Tongue (tissue), 2 donors: ENCODE data around the gene DCPS. TPM values are rescaled to one million over a fixed set of nuclear protein-coding genes. Genes with fewer than 3 reads are reported as not detected.
"Not testable (repeated sequence)": the region's sequence is repeated elsewhere in the genome, so short reads cannot be mapped to it uniquely, and the experiment has no call there.

Source experiments
- DNase-seq: peaks from one replicate; pipeline ENCODE4 v3.0.0-alpha.2; 2015
- total RNA-seq: library from RNA; depleted of rRNA; stranded (reverse); fragments of >200 nt; gene quantifications from one replicate; pipeline ENCODE4 v1.2.3, GENCODE V29; 2014

DCPS gene
- total RNA-seq, 1 donor from 2014 or later: 15.7 TPM

DNA sequence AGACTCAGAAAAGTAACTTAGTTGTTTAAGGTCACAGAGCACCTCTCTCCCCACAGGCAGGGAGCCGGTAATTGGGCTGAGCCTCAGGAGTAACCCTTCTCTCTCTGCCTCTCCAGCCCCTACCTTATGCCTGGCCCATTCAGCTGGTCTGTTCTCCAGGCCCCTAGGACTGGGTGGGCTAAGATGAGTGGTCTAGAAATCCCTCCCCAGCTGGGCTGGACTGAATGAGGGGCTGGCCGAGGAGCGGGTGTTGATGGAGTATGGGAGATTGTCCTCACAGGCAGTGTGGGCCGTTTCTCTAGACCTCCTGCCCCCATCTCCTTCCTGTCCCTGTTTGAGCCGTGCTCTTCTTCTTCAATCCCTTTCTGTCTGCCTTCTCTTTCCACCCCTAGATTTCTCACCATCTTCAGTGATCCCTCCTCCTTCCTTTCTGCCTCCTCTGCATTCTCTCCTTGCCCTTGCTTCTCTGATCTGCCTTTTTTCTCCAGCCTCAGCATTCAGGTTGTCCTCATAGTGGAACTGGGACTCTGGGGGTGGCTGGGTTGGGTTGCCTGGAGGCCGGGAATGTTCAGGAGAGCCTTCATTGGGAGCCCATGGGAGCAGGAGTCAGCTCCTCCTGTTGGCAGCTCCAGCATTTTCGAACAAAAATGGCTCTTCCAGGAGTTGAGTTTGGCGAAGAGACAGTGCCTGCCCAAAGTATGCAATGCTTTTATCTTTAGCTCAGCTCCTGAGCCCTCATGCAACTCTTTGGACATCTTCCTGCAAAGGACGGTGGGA lies 59.2 kb downstream of the DCPS start:
- no peak for DNase-seq

DNA sequence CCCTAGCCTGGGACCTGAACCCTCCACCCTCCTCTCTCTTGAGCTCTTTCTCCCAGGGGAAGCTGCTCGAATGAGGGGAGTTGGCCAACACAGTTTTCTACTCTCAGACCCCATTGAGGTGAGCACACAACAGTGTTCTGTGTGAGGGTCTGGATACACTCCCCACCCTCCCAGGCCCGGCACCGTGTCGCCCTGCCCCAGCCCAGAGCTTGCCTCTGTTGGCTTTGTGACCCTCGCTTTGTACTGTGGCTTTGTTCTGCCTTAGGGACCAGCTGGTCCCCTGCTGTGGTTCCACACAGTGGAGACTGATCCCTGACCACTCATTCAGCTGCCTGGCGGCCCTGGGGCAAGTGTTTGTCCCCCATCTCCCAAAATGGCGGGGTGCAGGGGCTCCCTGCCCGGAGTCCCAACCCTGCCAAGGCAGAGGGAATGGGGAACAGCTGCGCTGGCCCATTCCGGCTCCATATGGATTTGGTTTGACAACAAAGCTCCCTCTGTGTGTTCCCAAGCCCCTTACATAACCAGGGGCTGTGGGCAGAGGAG lies 59.9 kb downstream of the DCPS start:
- peak; percentile 75 for DNase-seq

DNA sequence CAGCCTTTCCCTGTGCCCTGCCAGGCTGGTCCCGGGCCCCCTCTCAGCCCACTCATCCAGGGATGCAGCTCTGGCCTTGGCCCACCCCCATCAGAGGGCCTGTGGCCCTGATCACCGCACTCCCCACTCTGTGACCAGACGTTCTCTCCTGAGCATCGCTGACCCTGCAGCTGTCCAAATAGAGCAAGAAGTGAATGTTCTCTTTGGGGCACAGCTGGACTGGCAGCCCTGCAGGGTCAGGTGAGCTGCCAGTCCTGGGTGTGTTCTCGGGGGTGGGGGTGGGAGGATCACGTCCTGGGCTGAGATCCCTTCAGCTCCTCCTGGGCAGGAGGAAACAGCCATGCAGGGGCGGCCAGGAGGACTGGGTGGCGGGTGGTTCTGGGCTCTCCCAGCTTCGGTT lies 60.9 kb downstream of the DCPS start:
- not testable (repeated sequence) for DNase-seq

DNA sequence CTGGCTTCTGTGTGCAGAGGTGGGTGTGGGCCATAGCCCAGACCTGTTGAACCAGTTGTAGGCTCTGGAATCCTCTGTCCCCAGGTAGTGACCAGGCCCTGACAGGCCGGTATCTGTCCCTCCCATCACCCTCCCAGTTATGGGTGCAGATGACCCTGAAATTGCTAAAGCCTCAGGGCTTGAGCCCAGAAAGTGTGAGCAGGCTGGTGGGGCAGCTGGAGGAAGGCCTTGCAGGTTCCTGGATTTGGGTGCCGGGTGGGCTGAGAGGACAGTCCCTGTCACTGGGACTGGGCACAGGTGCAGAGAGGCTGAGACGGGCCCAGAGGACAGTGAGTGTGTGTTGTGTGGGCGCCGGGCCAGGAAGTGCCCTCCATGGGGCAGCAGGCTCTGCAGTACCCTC lies 61.6 kb downstream of the DCPS start:
- not testable (repeated sequence) for DNase-seq

DNA sequence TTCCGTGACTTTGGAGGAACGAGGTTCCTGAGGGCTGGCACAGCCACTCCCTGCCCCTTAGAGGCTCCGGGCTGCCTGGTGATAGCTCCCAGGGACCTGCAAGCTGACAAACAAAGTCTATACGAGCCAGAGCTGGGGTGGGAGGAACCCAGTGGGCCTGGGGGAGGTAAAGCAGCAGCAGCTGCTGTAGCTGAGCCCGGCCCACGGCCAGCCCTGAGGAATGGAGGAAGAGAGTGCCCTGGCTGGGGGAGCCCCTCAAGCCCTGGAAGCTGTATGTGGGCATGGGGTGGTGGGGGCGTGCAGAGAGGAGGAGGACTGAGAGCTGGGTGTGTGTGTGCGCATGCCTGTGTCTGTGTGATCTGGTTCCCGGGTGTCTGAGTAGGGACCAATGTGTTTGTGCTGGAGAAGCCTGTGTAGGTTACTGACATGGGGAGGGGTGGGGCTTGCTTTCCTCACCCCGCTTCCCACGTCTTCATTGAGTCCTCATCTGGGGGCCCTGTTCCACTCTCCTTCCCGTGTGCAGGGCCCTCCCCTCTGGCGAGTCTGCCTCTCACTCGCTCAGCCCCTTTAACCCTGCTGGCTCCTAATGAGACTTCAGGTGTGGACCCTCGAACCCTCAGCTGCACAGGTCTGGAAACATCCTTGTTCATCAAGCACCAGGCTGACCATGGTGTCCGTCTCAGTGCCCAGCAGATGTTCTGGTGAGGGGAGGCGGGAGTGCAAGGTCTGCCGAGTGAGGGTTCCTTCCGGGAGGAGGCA lies 62.4 kb downstream of the DCPS start:
- peak; percentile 82 for DNase-seq

DNA sequence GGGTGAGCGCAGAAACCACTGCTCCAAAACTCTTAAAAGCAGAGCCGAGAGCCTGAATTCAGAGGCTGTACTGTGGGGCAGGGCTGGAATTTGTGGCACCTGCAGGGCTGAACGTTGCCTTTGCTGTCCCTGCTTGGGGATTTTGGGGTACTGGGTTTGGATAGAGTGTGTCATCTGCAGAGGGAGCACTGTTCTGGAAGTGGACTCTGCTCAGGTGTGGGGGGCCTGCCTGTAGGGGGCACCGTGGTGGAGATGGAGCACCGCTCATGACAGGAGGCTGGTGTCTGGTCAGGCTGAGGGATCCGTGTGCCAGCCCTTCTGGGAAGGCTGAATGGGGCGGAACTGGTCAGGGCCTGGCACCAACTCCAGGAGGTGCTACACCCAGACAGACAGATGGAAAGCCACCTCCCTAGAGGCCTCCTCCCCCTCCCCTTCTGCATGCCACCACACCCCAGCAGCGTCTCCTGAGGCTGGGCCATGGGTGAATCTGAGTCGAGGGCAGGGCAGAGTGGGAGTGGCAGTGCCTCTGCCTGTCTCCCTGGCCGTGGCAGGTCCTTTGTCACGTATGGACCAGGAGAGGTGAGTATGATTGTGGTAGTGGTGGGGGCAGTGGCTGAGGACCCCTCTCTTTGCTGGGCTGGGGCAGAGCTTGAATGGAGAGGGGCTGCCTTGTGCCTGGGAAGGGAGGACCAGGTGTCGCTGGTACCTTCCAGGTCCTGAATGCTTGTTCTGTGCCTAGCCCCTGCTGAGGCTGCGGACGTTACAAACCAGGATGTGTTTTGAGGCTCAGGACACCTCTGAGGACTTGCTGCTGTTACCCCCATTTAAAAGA lies 63.2 kb downstream of the DCPS start:
- DNase-seq: not testable (repeated sequence)

DNA sequence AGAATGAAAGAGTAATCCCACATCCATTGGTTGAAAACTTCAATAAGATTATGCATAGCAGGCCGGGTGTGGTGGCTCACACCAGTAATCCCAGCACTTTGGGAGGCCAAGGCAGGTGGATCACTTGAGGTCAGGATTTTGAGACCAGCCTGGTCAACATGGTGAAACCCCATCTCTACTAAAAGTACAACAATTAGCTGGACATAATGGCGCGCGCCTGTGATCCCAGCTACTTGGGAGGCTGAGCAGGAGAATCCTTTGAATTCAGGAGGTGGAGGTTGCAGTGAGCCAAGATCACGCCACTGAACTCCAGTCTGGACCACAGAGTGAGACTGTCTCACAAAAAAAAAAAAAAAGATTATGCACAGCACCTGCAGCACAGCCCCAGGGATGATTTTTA lies 63.9 kb downstream of the DCPS start:
- not testable (repeated sequence) for DNase-seq

DNA sequence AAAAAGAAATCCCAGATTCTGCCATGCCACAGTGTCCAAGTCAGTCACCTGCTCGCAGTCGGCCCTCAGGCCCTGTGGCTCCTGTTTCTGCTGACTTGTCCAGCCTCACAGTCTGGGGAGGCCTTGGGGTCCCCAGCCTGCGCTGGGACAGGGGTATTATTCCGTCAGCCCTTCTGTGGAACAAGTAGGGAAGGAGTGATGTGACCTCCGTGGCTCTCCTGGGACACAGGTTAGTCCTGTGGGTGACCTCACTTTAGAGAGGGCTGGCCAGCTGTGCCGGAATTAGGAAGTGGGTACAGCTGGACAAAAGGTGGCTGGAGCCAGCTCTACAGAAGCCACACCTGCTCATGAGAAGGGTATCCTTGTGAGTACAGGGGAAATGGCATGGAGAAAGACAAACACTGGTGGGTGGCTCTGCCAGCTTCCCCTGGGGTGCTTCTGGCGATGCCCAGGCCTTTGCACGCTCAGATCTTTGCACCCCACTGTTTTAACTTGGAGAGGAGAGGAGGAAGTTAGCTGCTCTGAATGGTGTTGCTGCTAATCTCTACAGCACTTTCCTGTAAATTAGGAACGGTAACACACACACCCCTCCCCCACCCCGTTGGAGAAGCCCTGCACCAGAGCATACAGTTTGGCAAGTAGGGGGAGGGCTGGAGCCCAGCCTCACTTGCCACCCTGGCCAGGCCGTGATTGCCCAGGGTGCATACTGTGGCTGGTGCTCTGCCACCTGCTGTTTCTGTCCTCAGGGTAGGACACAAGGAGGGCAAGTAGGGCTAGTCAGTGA lies 64.7 kb downstream of the DCPS start:
- DNase-seq: not testable (repeated sequence)

DNA sequence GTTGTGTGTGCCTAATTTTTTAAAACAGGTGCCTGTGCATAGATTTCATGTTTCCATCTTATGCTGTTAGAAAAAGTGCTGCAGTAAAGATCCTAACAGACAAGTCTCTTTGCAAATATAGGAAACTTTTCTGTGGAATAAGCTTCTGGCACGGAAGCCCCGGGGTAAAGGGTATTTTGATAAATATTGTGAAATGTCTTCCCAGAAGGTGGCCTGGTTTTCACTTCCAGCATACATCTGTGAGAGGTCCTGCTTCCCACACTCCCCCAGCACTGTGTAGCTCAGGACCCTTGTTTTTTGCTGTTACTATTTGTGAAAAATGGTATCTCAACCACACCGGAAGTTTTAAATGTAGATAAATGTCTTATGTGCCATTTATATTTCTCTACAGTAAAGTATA lies 66.2 kb downstream of the DCPS start:
- DNase-seq: no peak

DNA sequence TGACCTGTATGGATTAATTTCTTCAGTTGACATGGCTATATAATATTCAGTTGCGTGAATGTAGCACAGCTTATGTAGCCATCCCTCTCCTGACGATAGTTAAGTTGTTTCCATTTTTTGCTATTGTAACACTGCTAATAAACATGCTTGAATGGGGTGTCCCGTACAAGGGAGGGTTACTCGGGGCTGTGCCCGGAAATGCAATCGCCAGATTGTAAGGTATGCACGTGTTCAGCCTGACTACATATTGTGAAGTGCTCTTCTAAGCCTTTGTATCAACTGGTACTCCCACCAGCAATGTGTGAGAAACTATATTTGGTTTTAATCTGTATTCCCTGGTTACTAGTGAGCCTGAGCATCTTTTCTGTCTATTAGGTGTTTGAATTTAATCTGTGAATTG lies 67.7 kb downstream of the DCPS start:
- no peak for DNase-seq

DNA sequence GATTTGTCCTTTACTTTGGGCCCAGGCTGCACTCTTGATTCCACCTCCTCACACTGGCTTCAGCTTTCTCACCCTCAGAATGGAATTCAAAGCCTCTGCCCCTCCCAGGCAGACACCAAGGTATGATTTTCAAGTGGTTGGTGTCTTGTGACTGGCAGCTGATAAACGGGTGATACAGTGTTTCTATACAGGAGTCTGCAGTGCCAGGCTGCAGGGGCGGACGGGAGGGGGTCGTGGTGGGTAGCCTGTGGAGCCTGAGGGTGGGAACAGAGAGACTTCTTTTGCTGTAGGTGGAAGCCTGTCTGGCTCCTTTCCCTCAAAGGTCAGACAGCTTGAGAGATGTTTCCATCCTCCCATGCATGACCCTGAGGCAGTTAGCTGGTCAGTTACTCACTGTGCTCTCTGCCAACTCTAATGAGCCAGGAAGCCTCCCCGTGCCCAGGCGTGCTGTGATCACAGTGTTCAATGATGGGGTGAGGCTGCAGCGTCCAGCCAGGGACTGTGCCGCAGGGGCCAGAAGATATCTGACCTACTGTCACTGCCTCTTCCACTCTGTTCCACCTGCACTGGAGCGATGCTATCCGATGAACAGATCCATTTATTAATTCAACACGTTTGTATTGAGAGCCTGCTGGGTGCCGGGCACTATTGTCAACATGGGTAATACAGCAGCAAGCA lies 69.7 kb downstream of the DCPS start:
- not testable (repeated sequence) for DNase-seq

DNA sequence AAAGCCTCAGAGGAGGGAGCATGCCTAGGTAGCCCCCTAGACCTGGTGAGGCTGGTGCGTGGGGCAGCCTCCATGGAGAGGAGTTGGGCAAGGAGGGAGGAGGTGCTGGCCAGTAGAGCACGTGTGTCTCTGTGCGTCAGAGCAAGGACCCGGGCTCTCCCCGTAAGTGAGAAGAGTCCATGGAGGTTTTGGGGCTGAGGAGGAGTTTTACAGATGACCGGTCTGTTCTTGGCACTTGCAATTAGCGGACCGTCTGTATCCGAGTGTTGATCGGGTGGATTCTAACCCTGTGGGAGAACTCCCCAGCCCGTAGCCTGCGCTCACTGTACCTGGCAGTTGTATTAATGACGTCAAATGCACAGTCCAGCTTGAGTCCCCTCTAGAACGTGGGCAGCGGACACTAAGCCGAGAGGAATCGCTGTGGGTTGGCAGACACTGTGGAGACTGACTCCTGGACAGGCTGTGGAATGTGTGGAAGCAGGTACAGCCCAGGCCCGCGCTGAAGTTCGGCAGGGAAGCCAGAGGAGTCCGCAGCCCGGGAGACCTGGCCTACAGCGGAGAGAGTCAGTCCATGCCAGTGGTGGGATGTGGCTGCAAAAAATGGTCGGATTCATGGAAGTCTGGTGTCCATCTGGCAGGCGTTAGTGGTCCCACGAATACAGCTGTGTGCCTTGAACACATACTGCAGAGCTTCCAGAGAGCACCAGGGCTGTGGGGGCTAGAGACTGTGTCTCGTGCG lies 70.9 kb downstream of the DCPS start:
- DNase-seq: not testable (repeated sequence)

DNA sequence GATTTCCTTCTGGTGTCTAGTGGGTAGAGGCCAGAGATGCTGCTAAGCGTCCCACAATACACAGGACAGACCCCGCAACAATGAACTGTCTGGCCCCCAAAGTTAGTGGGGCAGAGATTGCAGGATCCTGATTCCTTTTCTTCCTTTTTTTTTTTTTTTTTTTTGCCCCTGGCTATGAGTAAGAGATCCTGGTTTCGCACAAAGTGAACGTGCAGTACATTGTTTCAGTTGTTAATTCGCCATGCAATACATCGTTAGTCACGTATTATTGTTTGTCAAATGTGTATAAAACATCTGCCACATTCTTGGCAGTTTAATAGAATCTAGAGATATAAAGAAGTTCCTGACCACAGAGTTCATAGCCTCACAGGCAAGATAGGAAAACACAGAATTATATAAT lies 71.9 kb downstream of the DCPS start:
- peak; percentile 68 for DNase-seq

DNA sequence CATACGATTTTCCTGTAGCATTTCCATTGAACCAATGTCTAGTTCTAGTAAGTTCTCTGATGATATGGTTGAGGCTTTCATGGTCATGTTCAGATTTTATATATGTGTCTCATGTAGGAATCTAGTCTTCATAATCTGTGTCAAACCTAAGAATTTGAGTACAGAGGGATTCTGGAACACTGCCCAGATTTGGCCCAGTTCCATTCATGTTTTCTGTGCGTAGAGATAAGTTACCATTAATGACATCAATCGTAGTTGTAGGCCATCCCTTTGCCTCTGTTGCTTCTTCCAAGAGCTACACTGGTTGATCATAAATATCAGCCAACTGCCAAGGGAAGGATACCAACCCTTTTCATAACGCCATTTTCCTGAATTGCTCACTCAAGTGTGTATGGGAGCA lies 74.9 kb downstream of the DCPS start:
- DNase-seq: no peak

DNA sequence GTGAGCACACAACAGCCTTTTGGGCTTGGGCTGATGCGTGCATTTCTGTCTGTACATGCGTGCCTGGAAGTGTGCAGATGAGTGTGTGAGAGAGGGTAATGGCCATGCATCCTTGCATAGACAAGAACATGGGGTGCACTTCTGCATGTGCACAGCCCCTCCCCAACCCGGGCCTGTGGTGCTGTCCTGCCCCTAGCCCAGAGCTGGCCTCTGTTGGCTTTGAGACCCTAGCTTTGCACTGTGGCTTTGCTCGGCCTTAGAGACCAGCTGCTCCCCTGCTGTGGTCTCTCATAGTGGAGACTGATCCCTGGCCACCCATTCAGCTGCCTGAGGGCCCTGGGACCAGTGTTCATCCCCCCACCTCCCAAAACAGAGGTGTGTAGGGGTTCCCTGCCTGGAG lies 77.0 kb downstream of the DCPS start:
- no peak for DNase-seq

DNA sequence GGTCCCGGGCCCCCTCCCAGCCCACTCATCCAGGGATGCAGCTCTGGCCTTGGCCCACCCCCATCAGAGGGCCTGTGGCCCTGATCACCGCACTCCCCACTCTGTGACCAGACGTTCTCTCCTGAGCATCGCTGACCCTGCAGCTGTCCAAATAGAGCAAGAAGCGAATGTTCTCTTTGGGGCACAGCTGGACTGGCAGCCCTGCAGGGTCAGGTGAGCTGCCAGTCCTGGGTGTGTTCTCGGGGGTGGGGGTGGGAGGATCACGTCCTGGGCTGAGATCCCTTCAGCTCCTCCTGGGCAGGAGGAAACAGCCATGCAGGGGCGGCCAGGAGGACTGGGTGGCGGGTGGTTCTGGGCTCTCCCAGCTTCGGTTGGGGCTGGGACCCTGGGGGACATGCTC lies 78.1 kb downstream of the DCPS start:
- DNase-seq: not testable (repeated sequence)

DNA sequence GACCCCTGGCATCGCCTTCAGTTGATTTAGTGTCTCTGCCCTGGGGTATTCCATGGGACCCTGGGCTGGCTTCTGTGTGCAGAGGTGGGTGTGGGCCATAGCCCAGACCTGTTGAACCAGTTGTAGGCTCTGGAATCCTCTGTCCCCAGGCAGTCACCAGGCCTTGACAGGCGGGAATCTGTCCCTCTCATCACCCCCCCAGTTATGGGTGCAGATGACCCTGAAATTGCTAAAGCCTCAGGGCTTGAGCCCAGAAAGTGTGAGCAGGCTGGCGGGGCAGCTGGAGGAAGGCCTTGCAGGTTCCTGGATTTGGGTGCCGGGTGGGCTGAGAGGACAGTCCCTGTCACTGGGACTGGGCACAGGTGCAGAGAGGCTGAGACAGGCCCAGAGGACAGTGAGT lies 78.8 kb downstream of the DCPS start:
- DNase-seq: not testable (repeated sequence)

DNA sequence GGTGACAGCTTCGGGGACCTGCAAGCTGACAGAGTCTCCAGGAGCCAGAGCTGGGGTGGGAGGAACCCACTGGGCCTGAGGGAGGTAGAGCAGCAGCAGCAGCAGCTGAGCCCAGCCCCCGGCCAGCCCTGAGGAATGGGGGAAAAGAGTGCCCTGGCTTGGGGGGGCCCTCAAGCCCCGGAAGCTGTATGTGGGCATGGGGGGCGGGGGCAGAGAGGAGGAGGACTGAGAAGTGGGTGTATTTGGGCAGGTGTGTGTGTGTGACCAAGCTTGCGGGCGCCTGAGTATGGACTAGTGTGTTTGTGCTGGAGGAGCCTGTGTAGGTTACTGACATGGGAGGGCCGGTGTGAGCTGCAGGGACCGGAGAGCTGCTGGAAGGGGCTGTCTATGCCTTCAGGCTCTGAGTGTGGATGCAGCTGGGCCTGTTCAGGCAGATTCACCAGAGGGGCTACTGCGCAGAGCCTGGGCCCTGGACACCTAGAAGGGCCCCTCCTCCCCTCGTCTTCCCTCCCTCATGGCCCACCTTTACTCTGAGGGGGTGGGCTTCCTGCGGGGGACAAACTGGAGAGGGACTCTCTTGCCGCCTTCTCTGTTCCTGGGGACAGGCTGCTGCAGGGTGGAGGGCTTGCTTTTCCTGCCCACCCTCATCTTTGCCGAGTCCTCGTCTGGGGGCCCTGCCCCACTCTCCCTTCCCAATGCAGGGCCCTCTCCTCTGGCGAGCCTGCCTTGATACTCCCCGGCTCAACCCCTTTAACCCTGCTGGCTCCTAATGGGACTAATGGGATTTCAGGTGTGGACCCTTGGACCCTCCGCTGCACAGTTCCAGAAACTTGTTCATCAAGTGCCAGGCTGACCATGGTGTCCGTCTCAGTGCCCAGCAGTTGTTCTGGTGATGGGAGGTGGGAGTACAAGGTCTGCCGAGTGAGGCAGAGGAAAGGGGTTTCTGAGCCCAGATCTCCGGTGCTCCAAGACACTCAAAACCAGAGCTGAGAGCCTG lies 79.8 kb downstream of the DCPS start:
- no peak for DNase-seq

DNA sequence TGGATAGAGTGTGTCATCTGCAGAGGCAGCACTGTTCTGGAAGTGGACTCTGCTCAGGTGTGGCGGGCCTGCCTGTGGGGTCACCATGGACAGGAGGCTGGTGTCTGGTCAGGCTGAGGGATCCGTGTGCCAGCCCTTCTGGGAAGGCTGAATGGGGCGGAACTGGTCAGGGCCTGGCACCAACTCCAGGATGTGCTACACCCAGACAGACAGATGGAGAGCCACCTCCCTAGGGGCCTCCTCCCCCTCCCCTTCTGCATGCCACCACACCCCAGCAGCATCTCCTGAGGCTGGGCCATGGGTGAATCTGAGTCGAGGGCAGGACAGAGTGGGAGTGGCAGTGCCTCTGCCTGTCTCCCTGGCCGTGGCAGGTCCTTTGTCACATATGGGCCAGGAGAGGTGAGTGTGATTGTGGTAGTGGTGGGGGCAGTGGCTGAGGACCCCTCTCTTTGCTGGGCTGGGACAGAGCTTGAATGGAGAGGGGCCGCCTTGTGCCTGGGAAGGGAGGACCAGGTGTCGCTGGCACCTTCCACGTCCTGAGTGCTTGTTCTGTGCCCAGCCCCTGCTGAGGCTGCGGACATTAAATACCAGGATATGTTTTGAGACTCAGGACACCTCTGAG lies 80.7 kb downstream of the DCPS start:
- DNase-seq: no peak
